Measurements from ENCODE around the gene BRCA2.

The BRCA2 gene

DNA sequence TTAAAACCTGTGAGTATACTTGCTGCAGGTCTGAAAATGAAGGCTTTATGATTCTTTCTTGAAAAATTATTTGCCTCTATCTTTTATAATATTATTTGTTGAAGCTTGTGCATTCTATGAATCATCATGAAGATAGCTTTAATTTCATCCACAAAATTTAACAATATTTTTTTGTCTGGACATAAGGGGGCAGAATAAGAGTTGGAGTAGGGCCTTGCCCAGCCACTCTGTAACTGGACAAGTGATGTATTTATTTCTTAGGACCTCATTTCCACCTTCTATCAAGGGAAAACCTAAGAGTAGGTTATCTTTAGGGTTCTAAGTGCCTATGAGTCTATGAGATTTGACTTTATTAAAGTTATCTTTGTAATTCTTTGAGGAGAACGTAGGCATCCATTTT is 62.7 kb downstream of the BRCA2 start:
- no peak for DNase-seq (ENCODE audit: low spot score)
- no peak for FAIRE-seq

DNA sequence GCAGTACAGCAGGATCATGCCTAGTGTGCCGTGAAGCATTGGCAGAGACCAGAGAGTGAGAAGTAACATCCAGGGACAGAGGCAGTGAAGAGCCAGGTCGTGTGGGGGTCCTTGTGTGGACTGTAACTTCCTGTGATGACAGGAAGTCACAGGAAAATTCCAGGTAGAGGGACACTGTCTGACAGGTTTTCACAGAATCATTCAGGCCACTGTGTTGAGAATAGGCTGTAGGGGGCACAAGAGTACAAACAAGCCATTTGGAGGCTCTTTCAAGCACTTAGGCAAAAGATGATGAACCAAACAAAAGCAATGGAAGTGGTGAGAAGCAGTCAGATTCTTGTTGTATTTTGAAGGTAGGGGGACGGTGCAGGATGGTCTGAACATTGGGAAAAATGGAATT is 66.2 kb downstream of the BRCA2 start:
- FAIRE-seq (no peak), DNase-seq (ENCODE audit: low spot score) (no peak)

DNA sequence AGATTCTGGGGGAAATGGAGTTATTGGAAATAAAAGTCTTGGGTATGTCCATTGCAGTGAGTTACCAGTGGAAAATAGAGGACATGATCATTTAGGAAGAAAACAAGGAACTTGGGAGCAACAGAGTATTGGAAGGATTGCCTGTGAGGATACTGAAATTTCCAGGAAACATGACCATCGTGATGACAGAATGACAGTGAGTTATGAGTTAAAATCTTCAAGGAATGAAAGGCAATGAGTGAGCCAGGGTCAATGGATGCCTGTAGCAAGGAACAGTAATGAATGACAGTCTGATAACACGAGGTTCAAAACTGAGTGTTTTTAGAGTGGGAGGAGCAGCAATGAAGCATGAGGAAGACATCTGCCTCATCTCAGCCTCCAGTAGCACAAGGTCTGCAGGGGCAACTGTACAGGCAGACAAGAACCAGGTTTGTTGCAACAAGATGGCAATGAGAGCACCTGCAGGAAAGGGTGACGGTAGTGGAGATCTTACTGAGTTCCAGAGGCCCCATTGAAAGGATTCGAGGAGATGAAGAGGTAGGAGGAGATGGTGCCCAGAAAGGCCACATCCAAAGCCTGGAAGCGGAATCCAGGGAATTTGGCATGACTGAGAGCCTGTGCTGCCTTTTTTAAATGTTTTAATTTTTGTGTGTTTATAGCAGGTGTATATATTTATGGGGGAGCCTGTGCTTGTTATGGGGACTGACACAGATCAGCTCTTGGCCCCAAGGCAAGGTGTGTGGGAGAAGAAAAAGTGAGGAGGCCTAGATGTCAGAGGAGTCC is 68.7 kb downstream of the BRCA2 start:
- no peak for DNase-seq (ENCODE audit: low spot score)
- no peak for FAIRE-seq

DNA sequence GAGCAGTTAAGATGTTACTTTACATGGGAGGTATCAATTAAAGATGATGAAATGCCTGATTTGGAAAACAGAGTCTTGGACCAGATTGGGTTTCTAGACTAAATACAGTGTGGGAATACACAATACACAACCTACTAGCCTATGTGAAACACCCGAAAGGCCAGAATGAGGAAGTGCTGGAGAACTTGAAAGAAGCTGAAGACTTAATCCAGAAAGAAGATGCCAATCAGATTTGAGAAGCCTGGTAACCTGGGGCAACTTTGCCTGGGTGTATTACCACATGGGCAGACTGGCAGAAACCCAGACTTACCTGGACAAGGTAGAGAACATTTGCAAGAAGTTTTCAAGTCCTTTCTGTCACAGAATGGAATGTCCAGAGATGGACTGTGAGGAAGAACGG is 69.4 kb downstream of the BRCA2 start:
- FAIRE-seq = no peak
- no peak for DNase-seq (ENCODE audit: low spot score)

DNA sequence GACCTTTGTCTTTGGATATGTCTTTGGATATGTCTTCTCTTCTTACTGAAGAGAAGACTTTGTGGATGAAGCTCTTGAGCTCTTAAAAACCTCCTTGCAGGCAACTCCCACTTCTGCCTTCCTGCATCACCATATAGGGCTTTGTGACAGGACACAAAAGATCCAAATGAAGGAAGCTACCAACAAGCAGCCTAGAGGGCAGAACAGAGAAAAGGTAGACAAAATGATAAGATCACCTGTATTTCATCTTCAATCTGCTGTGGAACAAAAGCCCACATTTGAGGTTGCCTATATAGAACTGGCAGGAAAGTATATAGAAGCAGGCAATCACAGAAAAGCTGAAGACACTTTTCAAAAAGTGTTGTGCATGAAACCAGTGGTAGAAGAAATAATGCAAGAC is 70.1 kb downstream of the BRCA2 start:
- DNase-seq (ENCODE audit: low spot score) (no peak), FAIRE-seq (no peak)

DNA sequence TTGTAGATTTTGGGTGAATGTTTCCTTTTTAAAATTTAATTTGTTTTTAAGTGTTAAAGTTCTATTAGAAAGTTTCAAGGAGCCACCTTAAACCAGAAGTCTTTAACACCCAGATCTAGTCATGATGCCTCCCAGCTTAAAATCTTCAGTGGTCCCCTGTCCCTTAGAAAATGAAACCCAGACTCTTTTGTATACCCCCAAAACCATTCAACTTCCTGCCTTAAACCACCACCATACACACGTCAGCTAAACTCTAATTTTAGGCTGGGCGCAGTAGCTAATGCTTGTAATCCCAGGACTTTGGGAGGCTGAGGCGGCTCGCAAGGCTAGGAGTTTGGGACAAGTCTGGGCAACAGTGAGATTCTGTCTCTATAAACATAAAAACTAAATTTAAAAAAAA is 74.7 kb downstream of the BRCA2 start:
- DNase-seq (ENCODE audit: low spot score) = no peak
- FAIRE-seq = no peak

DNA sequence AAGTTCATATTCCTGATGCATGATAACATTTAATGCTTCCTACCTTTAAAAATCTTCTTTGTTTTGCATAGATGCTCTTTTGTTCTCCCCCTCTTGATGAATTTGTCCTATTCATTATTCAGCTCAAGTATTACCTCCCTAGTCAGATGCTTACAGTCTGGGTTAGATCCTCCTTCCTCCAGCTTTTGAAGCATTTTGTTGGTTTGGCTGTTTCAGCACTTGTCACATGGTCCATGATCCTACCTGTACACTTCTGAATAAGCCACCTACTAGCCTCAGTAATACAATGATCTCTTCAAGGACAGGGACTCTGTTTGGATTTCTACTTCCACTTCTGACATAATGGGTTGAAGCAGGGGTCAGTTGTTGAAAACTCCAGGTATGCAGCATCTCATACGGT is 75.2 kb downstream of the BRCA2 start:
- DNase-seq (ENCODE audit: low spot score) (no peak), FAIRE-seq (no peak)

DNA sequence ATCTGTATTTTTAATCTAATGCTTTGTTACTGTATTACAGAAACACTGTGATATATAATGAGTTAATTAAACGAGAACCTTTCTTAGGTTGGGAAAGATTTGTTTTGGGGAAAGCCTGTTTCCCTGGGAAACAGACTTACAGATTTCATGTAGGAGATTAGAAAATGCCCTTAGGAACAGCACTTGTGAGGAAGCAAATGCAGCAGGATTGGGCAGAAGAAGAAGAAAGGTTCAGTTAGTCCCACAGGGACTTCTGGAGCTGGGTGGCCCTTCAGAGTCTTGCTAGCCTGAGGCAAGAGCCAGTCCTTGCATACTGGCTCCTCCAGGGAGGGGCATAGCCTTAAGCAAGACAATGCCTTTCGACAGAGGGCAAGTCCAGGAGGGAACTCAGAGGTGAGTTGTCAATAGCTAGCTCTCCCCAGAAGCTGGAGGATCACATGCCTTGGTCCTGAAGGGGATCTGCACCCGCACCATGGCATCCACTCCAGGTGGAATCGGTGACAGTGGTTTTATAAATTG is 75.9 kb downstream of the BRCA2 start:
- FAIRE-seq = no peak
- DNase-seq (ENCODE audit: low spot score) = no peak

DNA sequence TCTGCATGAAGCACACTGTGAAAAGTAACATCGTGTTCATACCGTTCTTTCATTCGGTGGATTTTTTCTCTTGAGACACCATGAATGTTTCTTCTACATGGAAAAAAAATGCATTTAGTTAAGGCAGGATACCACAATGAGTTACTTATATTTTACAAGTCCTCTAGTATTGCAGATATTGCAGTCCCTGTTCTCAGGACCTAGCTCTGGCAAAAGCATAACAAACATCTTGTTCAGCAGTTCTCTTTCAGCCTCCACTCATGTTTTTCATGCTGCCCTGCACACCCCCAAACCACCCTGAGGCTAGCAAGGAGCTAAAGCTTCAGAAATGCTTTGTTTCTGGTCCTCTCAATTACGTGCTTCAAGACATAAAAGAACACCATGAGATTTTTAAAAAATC is 87.8 kb downstream of the BRCA2 start:
- DNase-seq (ENCODE audit: low spot score) = no peak
- no peak for FAIRE-seq

DNA sequence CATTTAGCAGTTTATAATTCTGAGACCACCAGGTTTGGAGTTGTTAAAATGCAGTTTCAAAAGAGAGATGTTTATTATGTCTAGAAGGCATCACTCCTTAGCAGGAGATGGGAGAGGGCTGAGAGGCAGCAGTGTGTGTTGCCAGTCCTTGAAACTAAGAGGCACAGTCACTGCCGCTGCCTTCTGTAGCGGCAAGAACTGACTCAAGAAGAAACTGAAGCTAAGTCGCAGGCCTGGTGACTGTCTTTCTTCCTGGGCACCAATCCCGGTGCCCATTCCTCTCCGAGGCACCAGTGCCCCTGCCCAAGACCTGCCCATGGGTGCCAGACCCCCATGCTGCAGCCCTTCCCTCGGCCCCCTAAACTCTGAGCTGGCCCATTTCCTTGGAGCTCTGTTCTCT is 92.5 kb downstream of the BRCA2 start:
- no peak for DNase-seq (ENCODE audit: low spot score)
- FAIRE-seq = no peak

DNA sequence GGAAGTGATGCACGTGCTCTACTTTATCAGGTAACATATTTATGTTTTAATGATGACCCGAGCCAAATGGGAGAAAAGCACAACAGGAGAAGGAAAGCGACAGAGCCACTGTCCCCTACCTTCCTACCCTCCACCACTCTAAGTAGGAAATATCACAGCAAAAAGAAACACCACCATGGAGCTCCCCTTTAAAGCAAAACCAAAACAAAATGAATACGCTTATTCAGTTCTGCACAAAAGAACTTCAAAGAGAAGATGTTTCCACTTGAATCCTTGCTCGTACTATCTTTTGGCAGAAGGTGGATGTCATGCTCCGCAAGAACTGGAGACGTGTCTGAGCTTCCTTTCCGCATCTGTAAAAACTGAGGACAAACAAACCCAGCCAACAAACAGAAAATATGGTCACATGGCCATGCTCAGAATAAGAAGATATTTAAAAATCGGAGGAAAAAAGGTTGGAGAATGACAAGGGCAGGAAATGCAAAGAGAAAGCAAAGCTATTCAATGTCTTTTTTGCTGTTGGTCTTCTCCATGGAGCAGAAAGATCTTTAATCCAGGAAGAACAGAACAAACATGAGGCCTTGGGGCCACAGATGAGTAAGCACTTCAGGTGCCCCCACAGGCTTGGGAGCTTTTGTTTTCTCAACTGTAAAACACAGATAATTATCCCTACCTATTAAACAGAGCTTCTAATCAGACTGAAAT is 93.1 kb downstream of the BRCA2 start:
- FAIRE-seq = no peak
- DNase-seq (ENCODE audit: low spot score) = no peak

DNA sequence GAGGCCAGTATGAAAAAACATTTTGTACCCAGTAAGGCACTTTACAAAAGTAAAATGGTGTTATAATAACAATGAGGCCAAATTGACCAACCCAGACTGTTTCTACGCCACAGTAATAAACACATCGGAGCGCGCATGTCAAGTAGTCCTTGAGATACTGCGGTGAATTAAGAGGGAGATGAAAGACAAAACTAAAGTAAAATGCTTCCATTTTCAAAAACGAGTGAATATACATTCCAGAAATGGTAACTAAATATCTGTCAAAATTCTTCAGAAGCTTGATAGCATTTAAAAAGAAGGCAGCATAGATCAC is 93.6 kb downstream of the BRCA2 start:
- no peak for FAIRE-seq
- DNase-seq (ENCODE audit: low spot score) = no peak

DNA sequence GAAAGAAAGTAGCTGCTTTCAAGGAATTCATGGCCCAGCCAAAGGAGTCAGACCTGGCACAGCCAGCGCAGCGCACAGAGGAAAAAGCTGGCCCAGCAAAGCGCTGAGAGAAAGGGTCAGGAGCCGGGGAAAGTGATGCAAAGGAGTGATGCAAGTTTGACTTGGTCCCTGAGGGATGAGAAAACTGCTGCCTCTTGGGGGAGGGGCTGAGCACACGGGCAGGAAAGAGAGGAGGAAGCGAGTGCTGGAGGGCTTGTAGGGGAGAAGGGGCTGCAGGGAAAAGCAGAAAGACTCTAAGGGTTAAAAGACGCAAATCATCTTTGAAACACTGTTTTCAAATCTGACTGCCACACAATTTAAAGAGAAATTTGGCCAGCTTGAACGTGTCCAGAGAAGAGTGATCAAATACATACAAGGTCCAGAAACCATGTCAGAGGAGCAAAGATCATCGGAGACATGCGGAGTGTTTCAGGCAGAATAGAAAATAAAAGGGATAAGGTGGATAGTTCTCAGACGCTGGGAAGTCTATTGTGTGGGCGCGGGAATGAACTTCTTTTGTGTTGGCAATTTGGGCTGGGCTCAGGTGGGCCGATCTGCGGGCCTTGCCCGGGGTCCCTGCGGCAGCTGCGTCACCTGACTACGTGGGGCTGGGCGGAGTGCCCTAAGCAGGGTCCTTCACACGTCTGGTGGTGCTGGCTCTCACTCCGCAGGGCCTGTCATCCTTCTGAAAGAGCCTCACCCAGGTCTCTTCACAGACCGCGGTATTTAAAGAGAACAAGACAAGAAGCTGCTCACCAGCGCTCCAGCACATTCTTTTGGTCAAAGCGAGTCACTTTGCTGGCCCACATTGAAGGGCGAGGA is 94.5 kb downstream of the BRCA2 start:
- FAIRE-seq (no peak), DNase-seq (ENCODE audit: low spot score) (no peak)

DNA sequence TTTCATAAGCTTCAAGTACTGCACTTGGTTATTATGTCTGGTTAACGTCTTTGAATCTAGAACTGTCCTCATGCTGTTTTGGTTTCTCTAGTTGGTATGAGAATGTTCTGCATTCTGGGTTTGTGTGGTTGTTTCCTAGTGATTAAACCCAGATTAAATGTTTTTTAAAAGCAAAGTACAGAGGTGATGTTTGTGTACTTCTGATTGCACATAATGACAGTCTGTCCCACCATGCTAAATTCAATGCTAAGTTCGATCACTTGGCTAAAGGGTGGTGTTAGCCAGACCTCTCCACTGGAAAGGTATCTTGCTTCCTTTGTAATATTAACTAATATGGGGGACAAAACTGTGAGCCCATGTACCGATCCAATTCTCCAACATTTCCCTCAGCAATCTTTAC is 98.0 kb downstream of the BRCA2 start:
- FAIRE-seq = no peak
- DNase-seq (ENCODE audit: low spot score) = no peak

DNA sequence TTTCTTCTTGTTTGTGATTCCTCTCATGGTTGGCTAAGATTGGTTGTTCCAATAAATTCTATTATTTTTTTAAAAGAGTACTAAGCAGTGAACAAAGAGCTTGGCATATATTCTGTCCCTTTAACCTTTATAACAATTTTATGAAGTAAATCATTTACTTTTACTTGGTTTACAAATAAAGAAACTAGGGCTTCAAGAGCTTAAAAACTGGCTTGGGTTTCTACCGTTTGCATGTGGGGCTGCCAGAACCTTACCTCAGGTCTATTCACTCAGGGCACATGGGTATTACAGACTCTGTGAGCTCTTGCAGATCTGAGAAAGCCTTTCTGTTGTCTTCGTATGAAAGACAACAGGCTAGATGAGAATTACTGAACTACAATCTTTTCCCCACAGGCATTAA is 99.3 kb downstream of the BRCA2 start:
- FAIRE-seq (no peak), DNase-seq (ENCODE audit: low spot score) (no peak)

DNA sequence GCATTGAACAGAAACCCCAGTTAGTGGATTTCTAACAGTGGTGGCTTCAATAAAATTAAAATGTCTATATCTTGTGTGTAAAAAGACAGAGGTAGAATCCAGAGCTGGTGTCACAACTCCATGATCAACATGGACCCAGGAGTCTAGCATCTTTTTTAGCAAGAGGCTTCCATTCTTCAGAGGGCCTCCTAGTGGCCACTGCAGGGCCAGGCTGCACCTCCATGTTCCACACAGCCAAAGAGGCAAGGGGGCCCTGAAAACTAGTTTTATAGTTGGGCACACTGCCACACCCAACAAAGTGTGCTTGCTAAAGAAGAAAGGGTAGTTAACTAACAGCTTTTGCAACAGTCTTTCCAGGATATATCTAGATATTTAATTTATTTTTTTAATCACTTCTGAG is 99.7 kb downstream of the BRCA2 start:
- FAIRE-seq = no peak
- DNase-seq (ENCODE audit: low spot score) = no peak

DNA sequence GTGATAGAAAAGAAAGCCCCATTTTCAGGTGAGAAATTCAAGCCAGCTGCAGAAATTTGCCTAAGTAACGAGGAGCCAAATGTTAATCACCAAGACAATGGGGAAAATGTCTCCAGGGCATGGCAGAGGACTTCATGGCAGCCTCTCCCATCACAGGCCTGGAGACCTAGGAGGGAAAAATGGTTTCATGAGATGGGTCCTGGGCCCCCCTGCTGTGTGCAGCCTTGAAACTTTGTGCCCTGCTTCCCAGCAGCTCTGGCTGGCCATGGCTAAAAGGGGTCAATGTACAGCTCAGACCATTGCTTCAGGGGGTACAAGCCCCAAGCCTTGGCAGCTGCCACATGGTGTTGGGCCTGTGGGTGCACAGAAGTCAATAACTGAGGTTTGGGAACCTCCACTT is 102.7 kb downstream of the BRCA2 start:
- DNase-seq (ENCODE audit: low spot score) (no peak), FAIRE-seq (no peak)

DNA sequence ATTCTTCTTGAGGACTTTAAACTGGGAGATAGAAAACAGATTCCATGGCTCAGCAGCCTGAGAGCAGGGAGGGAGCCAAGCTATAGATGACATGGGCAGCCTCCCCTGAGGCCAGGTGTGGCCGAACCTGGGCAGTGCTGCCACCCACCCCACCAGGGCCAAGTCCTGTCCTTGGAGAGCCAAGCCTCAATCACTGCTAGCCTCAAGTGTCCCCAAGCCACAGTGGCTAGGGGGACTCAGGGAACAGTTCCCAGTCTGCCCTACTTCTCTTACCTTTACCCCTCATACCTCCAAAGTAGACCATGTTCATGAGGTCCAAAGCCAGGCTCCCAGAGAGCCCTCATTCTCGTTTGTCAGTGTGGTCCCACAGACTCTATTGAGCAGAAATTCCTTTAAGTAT is 104.6 kb downstream of the BRCA2 start:
- DNase-seq (ENCODE audit: low spot score) (no peak), FAIRE-seq (no peak)

DNA sequence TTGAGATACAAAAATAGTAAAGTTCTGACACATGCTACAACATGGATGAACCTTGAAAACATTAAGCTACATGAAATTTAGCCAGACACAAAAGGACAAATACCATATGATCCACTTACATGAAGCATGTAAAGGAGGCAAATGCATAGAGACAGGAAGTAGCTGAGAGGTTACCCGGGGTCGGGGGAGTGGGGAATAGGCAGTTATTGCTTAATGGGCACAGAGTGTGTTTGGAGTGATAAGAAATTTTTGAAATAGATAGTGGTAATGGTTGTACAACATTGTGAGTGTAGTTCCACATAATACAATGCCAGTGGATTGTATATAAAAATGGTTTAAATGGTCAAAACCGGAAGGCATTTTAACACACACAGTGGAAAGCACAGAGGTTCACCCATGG is 108.3 kb downstream of the BRCA2 start:
- FAIRE-seq = no peak
- DNase-seq (ENCODE audit: low spot score) = no peak

DNA sequence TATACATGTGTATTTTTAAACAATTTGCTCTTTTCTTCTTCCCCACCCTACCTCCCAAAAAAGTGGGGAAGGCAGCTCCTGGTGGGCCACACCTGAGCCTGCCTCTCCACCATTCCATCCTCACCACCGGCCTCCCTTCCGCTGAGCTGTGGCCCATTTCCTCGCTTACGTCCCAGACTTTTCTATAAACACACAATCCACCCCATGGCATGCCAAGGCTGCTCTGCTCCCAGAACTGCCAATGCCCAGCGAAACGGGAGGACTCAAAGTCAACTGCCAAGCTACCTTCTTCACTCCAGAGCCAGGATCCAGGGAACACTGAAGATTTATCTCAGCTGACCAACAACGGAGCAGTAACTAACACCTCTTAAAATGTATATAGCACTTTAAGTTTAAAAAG is 109.8 kb downstream of the BRCA2 start:
- no peak for DNase-seq (ENCODE audit: low spot score)
- no peak for FAIRE-seq

DNA sequence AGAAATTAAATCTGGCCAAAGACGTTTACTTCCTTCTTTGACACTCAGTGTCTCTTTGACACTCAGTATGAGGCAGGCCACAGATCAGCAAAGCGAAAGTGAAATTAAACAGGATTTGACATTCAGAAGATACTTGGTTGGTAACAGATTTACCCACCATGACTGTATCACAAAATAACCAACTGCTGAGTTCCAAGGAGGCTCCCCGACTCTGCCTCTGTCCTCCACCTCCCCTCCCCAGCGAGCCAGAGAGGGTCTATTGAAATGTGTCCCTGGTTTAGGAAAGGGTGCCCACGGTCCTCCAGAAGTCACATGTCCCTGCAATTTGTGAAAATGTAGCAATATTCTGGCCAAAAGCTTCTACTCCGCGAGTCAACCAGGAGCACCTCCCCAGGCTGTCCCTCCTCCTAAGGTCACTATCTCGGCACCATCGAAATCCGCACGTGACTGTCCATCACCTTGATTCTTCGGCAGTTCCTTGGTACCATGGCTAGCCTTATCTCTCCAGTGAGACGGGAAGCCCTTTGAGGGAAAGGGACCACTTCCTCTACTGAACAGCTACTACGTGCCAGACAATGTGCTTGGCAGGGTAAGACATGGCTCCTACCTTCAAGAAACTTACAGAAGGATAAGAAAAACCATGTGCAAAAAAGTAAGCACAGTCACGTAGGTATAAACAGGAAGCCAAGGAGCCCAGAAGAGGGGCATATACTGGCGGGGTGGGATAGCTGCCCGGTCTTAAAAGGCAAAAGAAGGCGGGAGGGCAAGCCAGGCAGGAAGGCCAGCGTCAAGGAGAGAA is 111.1 kb downstream of the BRCA2 start:
- FAIRE-seq (no peak), DNase-seq (ENCODE audit: low spot score) (no peak)

Measured in urothelium cell line (cell line).